DMS 273 (cell line): Measurements from ENCODE around the gene MIP.
"Not testable (repeated sequence)": the region's sequence is repeated elsewhere in the genome, so short reads cannot be mapped to it uniquely, and the experiment has no call there.

Experiments used
- DNase-seq: peaks from one replicate; lab custom pipeline; 2025; ENCODE audit not compliant: unreplicated experiment; lab: John Stamatoyannopoulos, UW

MIP gene

GRCh38 chr12:56454557-56454956, at the start of gene MIP:
MIP (minus strand) TSS chr12:56454657; CDS start chr12:56454613, 44 bp downstream.
- no peak for DNase-seq

- not testable (repeated sequence) for DNase-seq
These were observed 45.4 kb upstream of the MIP start for GRCh38 chr12:56499879-56500278.

- DNase-seq: not testable (repeated sequence)
These were observed 45.0 kb upstream of the MIP start for GRCh38 chr12:56499452-56499851.

- not testable (repeated sequence) for DNase-seq
These were observed 43.9 kb upstream of the MIP start for GRCh38 chr12:56498126-56498902.

GRCh38 chr12:56496704-56497103, 42.2 kb upstream of the MIP start:
- DNase-seq: peak; percentile 22

- DNase-seq: not testable (repeated sequence)
These were observed 40.0 kb upstream of the MIP start for GRCh38 chr12:56494481-56494880.

- DNase-seq: not testable (repeated sequence)
These were observed 39.6 kb upstream of the MIP start for GRCh38 chr12:56494106-56494415.

GRCh38 chr12:56493409-56494105, 39.1 kb upstream of the MIP start:
- DNase-seq: not testable (repeated sequence)

- DNase-seq: no peak
These were observed 35.9 kb upstream of the MIP start for GRCh38 chr12:56490360-56490759.

- peak; percentile 68 for DNase-seq
These were observed 33.8 kb upstream of the MIP start, which contains the start of gene GLS2 for GRCh38 chr12:56488041-56488955. GLS2 (minus strand) TSS chr12:56488161; CDS start chr12:56488118, 43 bp downstream.

GRCh38 chr12:56487448-56488040, 33.1 kb upstream of the MIP start:
- DNase-seq: peak; percentile 70

- no peak for DNase-seq
These were observed 32.2 kb upstream of the MIP start for GRCh38 chr12:56486694-56487093.

- DNase-seq: no peak
These were observed 30.1 kb upstream of the MIP start for GRCh38 chr12:56484566-56484965.

GRCh38 chr12:56479625-56480024, 25.2 kb upstream of the MIP start:
- DNase-seq: no peak

- DNase-seq: no peak
These were observed 23.2 kb upstream of the MIP start for GRCh38 chr12:56477521-56478225.

- no peak for DNase-seq
These were observed 22.5 kb upstream of the MIP start for GRCh38 chr12:56476972-56477432.

- DNase-seq: no peak
These were observed 21.7 kb upstream of the MIP start for GRCh38 chr12:56476143-56476542.

- no peak for DNase-seq
These were observed 19.9 kb upstream of the MIP start for GRCh38 chr12:56474389-56474788.

- peak; percentile 31 for DNase-seq
These were observed 14.8 kb upstream of the MIP start for GRCh38 chr12:56469007-56469930.
